HepG2 (cell line): ENCODE measurements around the gene PMFBP1. TPM values are rescaled to one million over a fixed set of nuclear protein-coding genes. Genes with fewer than 3 reads are reported as not detected.
A peak's percentile ranks its signal among the peaks of the same experiment; 100 is the strongest.

Source experiments
- BRD4 ChIP-seq: sonication (generic); formaldehyde crosslinking; IDR thresholded peaks from 2 replicates; pipeline ENCODE4 v1.4.0; 2020; ENCODE audit warnings: missing genetic modification reagents
- CBX5 ChIP-seq: sonication (generic); formaldehyde crosslinking; IDR thresholded peaks from 2 replicates; pipeline ENCODE4 v1.4.0; 2020; ENCODE audit warnings: missing genetic modification reagents, borderline replicate concordance
- HNRNPH1 ChIP-seq: fragments of 200-400 bp; formaldehyde crosslinking; optimal IDR thresholded peaks from 2 replicates; pipeline ENCODE3; 2017; ENCODE audit warnings: mild to moderate bottlenecking, low read depth, low read length
- IKZF4 ChIP-seq: sonication (generic); formaldehyde crosslinking; IDR thresholded peaks from 2 replicates; pipeline ENCODE4 v1.5.1; 2020; ENCODE audit warnings: borderline replicate concordance, mild to moderate bottlenecking, low read depth, missing genetic modification reagents; ENCODE audit errors: not compliant biosample characterization
- KDM3A ChIP-seq: IDR thresholded peaks from 2 replicates; pipeline ENCODE4 v1.6.1; 2018; ENCODE audit warnings: low read depth, missing compliant biosample characterization
- MXD4 ChIP-seq: IDR thresholded peaks from 2 replicates; pipeline ENCODE4 v1.6.1; 2016; ENCODE audit warnings: mild to moderate bottlenecking, missing biosample characterization, missing genetic modification reagents
- TBP ChIP-seq: sonication (generic); formaldehyde crosslinking; IDR thresholded peaks from 2 replicates; pipeline ENCODE4 v1.5.0; 2020; ENCODE audit warnings: missing genetic modification reagents
- ZSCAN31 ChIP-seq: sonication (generic); formaldehyde crosslinking; IDR thresholded peaks from 2 replicates; pipeline ENCODE4 v1.5.0; 2020; ENCODE audit warnings: low read depth, mild to moderate bottlenecking, missing genetic modification reagents
- polyA plus RNA-seq, 8 experiments: library from polyadenylated mRNA; depleted of rRNA in 3 of 8; stranded (reverse) in 7 of 8; unstranded in 1 of 8; fragments of >200 nt; fragmentation: Illumina TruSeq in 4 of 8; extraction: Trizol in 4 of 8; gene quantifications; 2 replicates each; pipeline versions ENCODE4 v1.2.1 to v1.2.3, GENCODE V29; 2011 to 2016; ENCODE audit warnings: low read depth in 4 of 8, missing spikeins in 1 of 8, mixed read lengths in 1 of 8; ENCODE audit not compliant: insufficient read depth in 1 of 8
- total RNA-seq, 5 experiments: library from RNA; depleted of rRNA; stranded (reverse); fragments of >200 nt; fragmentation: Illumina TruSeq; extraction: Trizol; gene quantifications; 2 replicates each; pipeline ENCODE4 v1.2.3, GENCODE V29; 2016; ENCODE audit warnings: low read depth in 1 of 5
- TF ChIP-seq, protein P1 (sequence below): sonication (generic); formaldehyde crosslinking; IDR thresholded peaks from 2 replicates; pipeline ENCODE4 v1.5.1; 2020; ENCODE audit warnings: mild to moderate bottlenecking, missing genetic modification reagents
- TF ChIP-seq, protein P2 (sequence below): sonication (generic); formaldehyde crosslinking; IDR thresholded peaks from 2 replicates; pipeline ENCODE4 v1.9.0; 2022; ENCODE audit warnings: low read depth, missing genetic modification reagents
- TF ChIP-seq, protein P3 (sequence below): sonication (generic); formaldehyde crosslinking; IDR thresholded peaks from 2 replicates; pipeline ENCODE4 v1.5.0; 2020; ENCODE audit warnings: missing genetic modification reagents
- TF ChIP-seq, protein P4 (sequence below): sonication (generic); formaldehyde crosslinking; IDR thresholded peaks from 2 replicates; pipeline ENCODE4 v1.9.0; 2022; ENCODE audit warnings: missing genetic modification reagents, mild to moderate bottlenecking, borderline replicate concordance
- TF ChIP-seq, protein P5 (sequence below): sonication (generic); formaldehyde crosslinking; IDR thresholded peaks from 2 replicates; pipeline ENCODE4 v1.8.1; 2022; ENCODE audit warnings: mild to moderate bottlenecking, missing genetic modification reagents
- TF ChIP-seq, protein P6 (sequence below): sonication (generic); formaldehyde crosslinking; IDR thresholded peaks from 2 replicates; pipeline ENCODE4 v1.4.0; 2020; ENCODE audit warnings: missing genetic modification reagents
- TF ChIP-seq, protein P7 (sequence below): IDR thresholded peaks from 2 replicates; pipeline ENCODE4 v1.6.1; 2016

The PMFBP1 gene
- total and polyA plus RNA-seq, 2 of the 13 experiments (the other 11 are each of a cell fraction or from before 2014, with no cell fraction given), result 1.9 to 3.8 TPM

DNA sequence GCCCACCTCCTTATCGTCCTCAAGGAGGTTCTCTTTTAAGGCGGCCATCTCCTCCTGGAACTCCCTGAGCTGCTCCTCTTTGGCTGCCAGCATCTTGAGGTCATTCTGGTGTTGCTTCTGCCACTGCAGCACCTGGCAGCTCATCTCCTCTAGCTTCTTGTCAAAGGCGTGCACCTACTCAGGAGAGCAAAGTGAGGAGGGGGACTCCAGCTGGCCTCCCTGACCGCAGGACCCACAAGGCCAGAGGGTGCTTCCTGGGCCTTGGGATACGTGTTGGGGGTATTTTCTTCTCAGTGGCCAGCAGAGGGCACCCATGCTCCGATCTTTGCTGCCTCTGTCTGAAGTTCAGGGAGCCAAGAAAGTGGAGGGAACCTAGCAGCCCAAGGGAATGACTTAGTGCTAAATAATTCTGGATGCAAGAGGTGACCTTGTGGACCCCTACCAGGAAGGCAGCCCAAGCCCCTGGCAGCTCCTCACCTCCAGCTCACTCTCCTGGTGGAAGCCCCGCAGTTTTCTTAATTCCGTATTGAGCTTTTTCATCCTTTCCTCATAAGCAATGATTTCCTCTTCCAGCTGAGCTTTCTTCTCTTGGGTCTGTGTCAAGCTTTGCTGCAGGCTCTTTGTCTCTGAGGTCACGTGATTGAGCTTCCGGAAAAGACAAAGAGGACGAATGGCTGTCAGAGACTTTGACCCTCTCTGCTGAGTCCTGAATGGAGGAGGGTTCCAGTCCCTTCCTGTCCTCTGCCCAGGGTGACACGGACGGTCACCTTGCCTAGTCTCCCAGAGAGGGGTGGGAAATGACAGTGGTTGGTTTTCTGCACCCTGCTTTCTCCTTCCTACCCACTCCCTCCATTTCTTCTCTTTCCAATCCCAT is 47.0 kb downstream of the PMFBP1 start (continued):
- no peak for TF ChIP-seq MXD4 (CRISPR knock-in tag)
- peak; percentile 6 for TF ChIP-seq IKZF4 (CRISPR knock-in tag)
- TF ChIP-seq KDM3A (CRISPR knock-in tag), result no peak
- TF ChIP-seq, protein P1, sequence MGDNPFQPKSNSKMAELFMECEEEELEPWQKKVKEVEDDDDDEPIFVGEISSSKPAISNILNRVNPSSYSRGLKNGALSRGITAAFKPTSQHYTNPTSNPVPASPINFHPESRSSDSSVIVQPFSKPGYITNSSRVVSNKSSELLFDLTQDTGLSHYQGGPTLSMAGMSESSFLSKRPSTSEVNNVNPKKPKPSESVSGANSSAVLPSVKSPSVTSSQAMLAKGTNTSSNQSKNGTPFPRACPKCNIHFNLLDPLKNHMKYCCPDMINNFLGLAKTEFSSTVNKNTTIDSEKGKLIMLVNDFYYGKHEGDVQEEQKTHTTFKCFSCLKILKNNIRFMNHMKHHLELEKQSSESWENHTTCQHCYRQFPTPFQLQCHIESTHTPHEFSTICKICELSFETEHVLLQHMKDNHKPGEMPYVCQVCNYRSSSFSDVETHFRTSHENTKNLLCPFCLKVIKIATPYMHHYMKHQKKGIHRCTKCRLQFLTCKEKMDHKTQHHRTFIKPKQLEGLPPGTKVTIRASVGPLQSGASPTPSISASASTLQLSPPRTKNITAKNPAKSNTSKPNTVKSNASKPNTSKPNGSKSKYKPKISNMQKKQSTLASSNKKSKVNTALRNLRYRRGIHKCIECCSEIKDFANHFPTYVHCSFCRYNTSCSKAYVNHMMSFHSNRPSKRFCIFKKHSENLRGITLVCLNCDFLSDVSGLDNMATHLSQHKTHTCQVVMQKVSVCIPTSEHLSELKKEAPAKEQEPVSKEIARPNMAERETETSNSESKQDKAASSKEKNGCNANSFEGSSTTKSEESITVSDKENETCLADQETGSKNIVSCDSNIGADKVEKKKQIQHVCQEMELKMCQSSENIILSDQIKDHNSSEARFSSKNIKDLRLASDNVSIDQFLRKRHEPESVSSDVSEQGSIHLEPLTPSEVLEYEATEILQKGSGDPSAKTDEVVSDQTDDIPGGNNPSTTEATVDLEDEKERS (CRISPR knock-in tag), result peak; percentile 57; the same call in 1 of the 2 replicates
- TF ChIP-seq BRD4 (CRISPR knock-in tag), result peak; percentile 46; the same call in 1 of the 2 replicates
- TF ChIP-seq, protein P2, sequence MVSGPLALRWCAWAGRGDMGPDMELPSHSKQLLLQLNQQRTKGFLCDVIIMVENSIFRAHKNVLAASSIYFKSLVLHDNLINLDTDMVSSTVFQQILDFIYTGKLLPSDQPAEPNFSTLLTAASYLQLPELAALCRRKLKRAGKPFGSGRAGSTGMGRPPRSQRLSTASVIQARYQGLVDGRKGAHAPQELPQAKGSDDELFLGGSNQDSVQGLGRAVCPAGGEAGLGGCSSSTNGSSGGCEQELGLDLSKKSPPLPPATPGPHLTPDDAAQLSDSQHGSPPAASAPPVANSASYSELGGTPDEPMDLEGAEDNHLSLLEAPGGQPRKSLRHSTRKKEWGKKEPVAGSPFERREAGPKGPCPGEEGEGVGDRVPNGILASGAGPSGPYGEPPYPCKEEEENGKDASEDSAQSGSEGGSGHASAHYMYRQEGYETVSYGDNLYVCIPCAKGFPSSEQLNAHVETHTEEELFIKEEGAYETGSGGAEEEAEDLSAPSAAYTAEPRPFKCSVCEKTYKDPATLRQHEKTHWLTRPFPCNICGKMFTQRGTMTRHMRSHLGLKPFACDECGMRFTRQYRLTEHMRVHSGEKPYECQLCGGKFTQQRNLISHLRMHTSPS (CRISPR knock-in tag), result 0 out of 2 replicates have a peak, but pooled peaks have one; percentile 19
- TF ChIP-seq CBX5 (CRISPR knock-in tag), result no peak
- TF ChIP-seq, protein P3, sequence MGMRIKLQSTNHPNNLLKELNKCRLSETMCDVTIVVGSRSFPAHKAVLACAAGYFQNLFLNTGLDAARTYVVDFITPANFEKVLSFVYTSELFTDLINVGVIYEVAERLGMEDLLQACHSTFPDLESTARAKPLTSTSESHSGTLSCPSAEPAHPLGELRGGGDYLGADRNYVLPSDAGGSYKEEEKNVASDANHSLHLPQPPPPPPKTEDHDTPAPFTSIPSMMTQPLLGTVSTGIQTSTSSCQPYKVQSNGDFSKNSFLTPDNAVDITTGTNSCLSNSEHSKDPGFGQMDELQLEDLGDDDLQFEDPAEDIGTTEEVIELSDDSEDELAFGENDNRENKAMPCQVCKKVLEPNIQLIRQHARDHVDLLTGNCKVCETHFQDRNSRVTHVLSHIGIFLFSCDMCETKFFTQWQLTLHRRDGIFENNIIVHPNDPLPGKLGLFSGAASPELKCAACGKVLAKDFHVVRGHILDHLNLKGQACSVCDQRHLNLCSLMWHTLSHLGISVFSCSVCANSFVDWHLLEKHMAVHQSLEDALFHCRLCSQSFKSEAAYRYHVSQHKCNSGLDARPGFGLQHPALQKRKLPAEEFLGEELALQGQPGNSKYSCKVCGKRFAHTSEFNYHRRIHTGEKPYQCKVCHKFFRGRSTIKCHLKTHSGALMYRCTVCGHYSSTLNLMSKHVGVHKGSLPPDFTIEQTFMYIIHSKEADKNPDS (CRISPR knock-in tag), result 0 out of 2 replicates have a peak, but pooled peaks have one; percentile 43
- TF ChIP-seq, protein P4, sequence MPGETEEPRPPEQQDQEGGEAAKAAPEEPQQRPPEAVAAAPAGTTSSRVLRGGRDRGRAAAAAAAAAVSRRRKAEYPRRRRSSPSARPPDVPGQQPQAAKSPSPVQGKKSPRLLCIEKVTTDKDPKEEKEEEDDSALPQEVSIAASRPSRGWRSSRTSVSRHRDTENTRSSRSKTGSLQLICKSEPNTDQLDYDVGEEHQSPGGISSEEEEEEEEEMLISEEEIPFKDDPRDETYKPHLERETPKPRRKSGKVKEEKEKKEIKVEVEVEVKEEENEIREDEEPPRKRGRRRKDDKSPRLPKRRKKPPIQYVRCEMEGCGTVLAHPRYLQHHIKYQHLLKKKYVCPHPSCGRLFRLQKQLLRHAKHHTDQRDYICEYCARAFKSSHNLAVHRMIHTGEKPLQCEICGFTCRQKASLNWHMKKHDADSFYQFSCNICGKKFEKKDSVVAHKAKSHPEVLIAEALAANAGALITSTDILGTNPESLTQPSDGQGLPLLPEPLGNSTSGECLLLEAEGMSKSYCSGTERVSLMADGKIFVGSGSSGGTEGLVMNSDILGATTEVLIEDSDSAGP, result no peak; the same call in 1 of the 2 replicates
- TF ChIP-seq ZSCAN31 (CRISPR knock-in tag), result 0 out of 2 replicates have a peak, but pooled peaks have one; percentile 26
- TF ChIP-seq, protein P5, sequence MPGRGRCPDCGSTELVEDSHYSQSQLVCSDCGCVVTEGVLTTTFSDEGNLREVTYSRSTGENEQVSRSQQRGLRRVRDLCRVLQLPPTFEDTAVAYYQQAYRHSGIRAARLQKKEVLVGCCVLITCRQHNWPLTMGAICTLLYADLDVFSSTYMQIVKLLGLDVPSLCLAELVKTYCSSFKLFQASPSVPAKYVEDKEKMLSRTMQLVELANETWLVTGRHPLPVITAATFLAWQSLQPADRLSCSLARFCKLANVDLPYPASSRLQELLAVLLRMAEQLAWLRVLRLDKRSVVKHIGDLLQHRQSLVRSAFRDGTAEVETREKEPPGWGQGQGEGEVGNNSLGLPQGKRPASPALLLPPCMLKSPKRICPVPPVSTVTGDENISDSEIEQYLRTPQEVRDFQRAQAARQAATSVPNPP (CRISPR knock-in tag), result peak; percentile 58; the same call in 1 of the 2 replicates
- 0 out of 2 replicates have a peak, but pooled peaks have one; percentile 33 for TF ChIP-seq TBP (CRISPR knock-in tag)
- TF ChIP-seq, protein P6, sequence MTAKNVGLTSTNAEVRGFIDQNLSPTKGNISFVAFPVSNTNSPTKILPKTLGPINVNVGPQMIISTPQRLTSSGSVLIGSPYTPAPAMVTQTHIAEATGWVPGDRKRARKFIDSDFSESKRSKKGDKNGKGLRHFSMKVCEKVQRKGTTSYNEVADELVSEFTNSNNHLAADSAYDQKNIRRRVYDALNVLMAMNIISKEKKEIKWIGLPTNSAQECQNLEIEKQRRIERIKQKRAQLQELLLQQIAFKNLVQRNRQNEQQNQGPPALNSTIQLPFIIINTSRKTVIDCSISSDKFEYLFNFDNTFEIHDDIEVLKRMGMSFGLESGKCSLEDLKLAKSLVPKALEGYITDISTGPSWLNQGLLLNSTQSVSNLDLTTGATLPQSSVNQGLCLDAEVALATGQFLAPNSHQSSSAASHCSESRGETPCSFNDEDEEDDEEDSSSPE, result 0 out of 2 replicates have a peak, but pooled peaks have one; percentile 36
- TF ChIP-seq HNRNPH1, result no peak
- TF ChIP-seq, protein P7, sequence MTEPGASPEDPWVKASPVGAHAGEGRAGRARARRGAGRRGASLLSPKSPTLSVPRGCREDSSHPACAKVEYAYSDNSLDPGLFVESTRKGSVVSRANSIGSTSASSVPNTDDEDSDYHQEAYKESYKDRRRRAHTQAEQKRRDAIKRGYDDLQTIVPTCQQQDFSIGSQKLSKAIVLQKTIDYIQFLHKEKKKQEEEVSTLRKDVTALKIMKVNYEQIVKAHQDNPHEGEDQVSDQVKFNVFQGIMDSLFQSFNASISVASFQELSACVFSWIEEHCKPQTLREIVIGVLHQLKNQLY (CRISPR knock-in tag), result peak; percentile 82
